Sciatic nerve (tissue), 2 donors: ENCODE measurements around the gene RUSF1. TPM values are rescaled to one million over a fixed set of nuclear protein-coding genes. Genes with fewer than 3 reads are reported as not detected.

ENCODE experiments used
- ATAC-seq: fragments of 200-7000 bp; cut with Tn5 transposase; one replicate; pipeline ENCODE4 v1.9.1; 2020; ENCODE audit warnings: mild to moderate bottlenecking, moderate library complexity
- DNase-seq: peaks from one replicate; pipeline ENCODE4 v3.0.0-alpha.2; 2020; ENCODE audit warnings: low spot score
- intact Hi-C: fragments of 100-400 bp; cut with DNase I; formaldehyde crosslinking; loops from one replicate; pipeline ENCODE4 v1.14.2; 2022
- total RNA-seq: library from RNA; stranded (reverse); fragmentation: NEBNext Ultra II Directional; extraction: Animal tissue kit (Norgen Biotek cat#: 25700); gene quantifications from one replicate; pipeline ENCODE4 v1.2.1, GENCODE V29; 2021
- donor health status: DM: no; HTN: no; CAD: no.
- donor health status: DM: no; HTN: no; CAD: no.

Gene RUSF1
- total RNA-seq, 1 donor from 2014 or later, result 59.9 TPM

- ATAC-seq (no peak), DNase-seq (no peak)
- intact Hi-C loops, result no loop called here
Observed at GRCh38 chr16:31474773-31475738, 33.1 kb downstream of the RUSF1 start.

- ATAC-seq (no peak), DNase-seq (no peak)
- intact Hi-C loops, result no loop called here
Observed at GRCh38 chr16:31474173-31474714, 33.9 kb downstream of the RUSF1 start.

DNA sequence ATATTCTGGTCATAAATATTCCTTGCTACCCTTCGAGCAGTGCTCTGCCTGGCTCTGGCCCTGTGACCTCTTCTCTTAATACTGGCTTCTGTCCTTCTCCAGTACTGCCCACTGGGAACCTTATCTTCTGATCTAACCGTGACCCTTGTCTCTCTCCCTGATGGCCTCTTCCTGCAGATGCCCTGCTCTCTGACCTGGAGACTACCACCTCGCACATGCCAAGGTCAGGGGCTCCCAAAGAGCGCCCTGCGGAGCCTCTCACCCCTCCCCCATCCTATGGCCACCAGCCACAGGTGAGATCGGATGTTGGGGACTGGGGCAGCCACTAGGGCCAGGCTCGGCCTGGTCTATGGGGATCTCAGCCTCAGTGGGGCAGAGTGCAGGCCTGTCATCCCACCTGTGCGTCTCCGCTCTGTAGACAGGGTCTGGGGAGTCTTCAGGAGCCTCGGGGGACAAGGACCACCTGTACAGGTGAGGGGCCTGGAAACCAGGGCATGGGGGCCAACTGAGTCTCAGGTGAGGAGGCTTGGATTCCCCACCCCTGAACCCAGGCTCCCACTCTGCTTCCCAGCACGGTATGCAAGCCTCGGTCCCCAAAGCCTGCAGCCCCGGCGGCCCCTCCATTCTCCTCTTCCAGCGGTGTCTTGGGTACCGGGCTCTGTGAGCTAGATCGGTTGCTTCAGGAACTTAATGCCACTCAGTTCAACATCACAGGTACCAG is 34.8 kb downstream of the RUSF1 start:
- ATAC-seq (peak; percentile 1), DNase-seq (no peak)
- intact Hi-C loops, result no loop called here

GRCh38 chr16:31472709-31473203 is 35.4 kb downstream of the RUSF1 start:
- ATAC-seq, result peak; percentile 93
- intact Hi-C loops, result no loop called here

GRCh38 chr16:31471875-31472708 is 36.1 kb downstream of the RUSF1 start, which contains the start of gene TGFB1I1:
Gene TGFB1I1, plus strand, starts transcription at chr16:31472152. Its CDS starts 37 bp downstream, at chr16:31472189.
- DNase-seq (peak; percentile 87), ATAC-seq (peak; percentile 71)
- intact Hi-C loops, result no loop called here

More at GRCh38 chr16:31472709-31473203, 35.4 kb downstream of the RUSF1 start:
- DNase-seq, result peak; percentile 94

GRCh38 chr16:31471241-31471874 is 36.8 kb downstream of the RUSF1 start:
- intact Hi-C loops, result no loop called here
- no peak for DNase-seq
- no peak for ATAC-seq

DNA sequence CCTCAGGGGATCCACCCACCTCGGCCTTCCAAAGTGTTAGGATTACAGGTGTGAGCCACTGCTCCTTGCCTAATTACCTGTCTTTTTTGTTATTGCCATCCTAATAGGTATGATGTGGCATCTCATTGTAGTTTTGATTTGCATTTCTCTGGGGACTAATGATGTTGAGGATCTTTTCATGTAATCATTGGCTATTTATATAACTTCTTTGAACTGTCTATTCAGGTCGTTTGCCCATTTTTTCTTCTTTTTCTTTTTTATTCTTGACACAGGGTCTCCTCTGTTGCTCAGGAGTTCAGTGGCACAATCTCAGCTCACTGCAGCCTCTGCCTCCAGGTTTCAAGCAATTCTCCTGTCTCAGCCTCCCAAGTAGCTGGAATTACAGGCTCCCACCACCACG is 37.6 kb downstream of the RUSF1 start:
- DNase-seq (no peak), ATAC-seq (no peak)
- intact Hi-C loops, result no loop called here

GRCh38 chr16:31467858-31468257 is 40.3 kb downstream of the RUSF1 start:
- intact Hi-C loops, result no loop called here
- DNase-seq (no peak), ATAC-seq (no peak)

- no peak for DNase-seq
- intact Hi-C loops, result no loop called here
- ATAC-seq, result no peak
Observed at GRCh38 chr16:31467151-31467773, 40.9 kb downstream of the RUSF1 start.

DNA sequence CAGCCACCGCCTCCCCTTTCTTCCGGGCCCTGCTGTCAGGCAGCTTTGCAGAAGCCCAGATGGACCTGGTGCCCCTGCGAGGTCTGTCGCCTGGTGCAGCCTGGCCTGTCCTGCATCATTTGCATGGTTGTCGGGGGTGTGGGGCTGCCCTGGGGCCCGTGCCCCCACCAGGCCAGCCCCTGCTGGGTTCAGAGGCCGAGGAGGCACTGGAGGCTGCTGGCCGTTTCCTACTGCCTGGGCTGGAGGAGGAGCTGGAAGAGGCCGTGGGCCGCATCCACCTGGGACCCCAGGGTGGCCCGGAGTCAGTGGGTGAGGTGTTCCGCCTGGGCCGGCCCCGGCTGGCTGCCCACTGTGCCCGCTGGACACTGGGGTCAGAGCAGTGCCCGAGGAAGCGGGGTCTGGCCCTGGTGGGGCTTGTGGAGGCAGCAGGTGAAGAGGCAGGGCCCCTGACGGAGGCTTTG is 41.8 kb downstream of the RUSF1 start:
- intact Hi-C loops, result no loop called here
- ATAC-seq (no peak), DNase-seq (no peak)

DNA sequence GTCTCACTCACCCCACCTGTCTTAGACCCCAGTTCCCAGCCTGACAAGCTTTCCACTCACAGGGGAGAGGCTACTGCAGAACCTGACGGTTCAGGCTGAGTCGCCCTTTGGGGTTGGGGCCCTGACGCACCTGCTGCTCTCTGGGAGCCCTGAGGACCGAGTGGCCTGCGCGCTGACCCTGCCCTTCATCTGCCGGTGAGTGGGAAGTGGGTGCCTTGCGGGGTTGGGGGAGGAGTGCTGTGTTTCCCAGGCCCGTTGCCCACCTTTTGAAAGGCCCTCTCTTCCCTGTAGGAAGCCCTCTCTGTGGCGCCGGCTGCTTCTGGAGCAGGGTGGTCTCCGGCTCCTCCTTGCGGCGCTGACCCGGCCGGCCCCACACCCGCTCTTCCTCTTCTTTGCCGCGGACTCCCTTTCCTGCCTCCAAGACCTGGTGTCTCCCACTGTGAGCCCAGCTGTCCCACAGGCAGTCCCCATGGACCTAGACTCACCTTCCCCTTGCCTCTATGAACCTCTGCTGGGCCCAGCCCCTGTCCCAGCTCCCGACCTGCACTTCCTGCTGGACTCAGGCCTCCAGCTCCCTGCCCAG is 42.3 kb downstream of the RUSF1 start:
- ATAC-seq, result no peak
- intact Hi-C loops, result no loop called here
- DNase-seq, result no peak

DNA sequence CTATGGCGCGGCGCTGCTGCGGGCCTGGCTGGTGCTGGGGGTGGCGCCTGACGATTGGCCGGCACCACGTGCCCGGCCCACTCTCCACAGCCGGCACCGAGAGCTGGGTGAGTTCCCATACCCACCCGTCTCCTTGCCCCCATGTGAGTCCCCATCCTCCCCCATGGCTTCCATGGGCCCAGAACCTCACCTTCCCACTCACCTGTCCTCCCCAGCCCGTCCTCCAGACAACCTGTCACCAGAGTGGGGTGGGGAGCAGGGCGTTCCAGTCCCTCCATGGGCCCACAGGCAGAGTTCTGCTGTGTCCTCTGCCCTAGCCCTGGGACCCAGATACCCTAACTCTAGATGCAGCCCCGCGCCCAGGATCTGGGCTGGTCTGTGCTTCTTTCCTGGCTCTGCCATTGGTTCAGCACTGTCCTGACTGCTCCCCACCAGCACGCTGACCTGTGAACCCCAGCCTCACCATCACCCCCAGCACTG is 43.4 kb downstream of the RUSF1 start:
- no peak for DNase-seq
- intact Hi-C loops, result no loop called here
- no peak for ATAC-seq

GRCh38 chr16:31464348-31464769 is 43.8 kb downstream of the RUSF1 start:
- no peak for DNase-seq

DNA sequence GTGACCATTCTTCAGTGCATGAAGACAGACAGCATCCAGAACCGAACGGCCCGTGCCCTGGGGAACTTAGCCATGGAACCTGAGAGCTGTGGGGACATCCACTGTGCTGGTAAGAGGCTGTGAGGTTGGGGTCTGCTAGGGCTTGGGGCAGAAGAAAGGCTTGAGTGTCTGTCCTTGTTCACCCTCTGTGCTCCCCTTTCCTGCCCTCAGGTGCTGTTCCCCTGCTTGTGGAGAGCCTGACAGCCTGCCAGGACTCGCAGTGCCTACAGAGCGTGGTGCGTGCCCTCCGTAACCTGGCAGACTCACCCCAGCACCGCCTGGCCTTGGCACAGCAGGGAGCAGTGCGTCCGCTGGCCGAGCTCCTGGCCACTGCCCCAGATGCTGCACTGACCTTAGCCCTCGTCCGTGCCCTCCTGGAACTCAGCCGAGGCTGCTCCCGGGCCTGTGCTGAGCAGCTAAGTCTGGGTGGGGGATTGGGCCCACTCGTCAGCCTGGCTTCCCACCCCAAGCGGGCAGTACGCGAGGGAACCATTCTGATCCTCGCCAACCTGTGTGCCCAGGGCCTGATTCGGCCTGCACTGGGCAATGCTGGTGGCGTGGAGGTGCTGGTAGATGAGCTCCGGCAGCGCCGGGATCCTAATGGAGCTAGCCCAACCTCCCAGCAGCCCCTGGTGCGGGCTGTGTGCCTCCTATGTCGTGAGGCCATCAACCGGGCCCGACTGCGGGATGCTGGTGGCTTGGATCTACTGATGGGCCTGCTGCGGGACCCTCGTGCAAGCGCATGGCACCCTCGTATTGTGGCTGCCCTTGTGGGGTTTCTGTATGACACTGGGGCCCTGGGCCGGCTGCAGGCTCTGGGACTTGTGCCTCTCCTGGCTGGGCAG is 46.0 kb downstream of the RUSF1 start:
- ATAC-seq, result no peak
- peak; percentile 57 for DNase-seq
- intact Hi-C loops, result no loop called here

More at GRCh38 chr16:31464348-31464769, 43.8 kb downstream of the RUSF1 start:
- no peak for ATAC-seq
- intact Hi-C loops, result no loop called here

GRCh38 chr16:31461201-31461920 is 46.8 kb downstream of the RUSF1 start:
- ATAC-seq (no peak), DNase-seq (peak; percentile 37)
- intact Hi-C loops, result no loop called here
